K562 (cell line): ENCODE measurements around the gene KCNC4.

Source experiments
- BRCA1 ChIP-seq, 2 experiments: fragments of 450-650 bp in 1 of 2; sonication (generic) in 1 of 2; formaldehyde crosslinking in 1 of 2; IDR thresholded peaks; 2 replicates each; pipeline versions ENCODE4 v1.5.0 to v1.6.1; 2017 to 2020; ENCODE audit warnings: mild to moderate bottlenecking in 1 of 2, missing genetic modification reagents in 1 of 2
- CTCF ChIP-seq, 3 experiments: IDR thresholded peaks in 2 of 3; conservative IDR thresholded peaks in 1 of 3; 2 replicates each; pipeline ENCODE4 v1.5.1; 2011 to 2012; ENCODE audit warnings: low read length in 3 of 3, mild to moderate bottlenecking in 3 of 3, control low read depth in 2 of 3, improper control_type of control experiment in 1 of 3, inconsistent platforms in 1 of 3, low read depth in 1 of 3, mixed read lengths in 1 of 3, moderate library complexity in 1 of 3; ENCODE audit not compliant: insufficient read depth in 2 of 3
- FOXK1 ChIP-seq: sonication (generic); formaldehyde crosslinking; IDR thresholded peaks from 2 replicates; pipeline ENCODE4 v1.8.0; 2022; ENCODE audit warnings: missing genetic modification reagents, mild to moderate bottlenecking, borderline replicate concordance
- GABPA ChIP-seq: fragments of 200-800 bp; sonication (Bioruptor generic); conservative IDR thresholded peaks from 2 replicates; pipeline ENCODE4 v1.6.1; 2016; ENCODE audit warnings: low read depth, missing genetic modification characterization, missing compliant biosample characterization
- POLR2A ChIP-seq: fragments of 450-650 bp; conservative IDR thresholded peaks from 2 replicates; pipeline ENCODE4 v1.6.1; 2016
- YBX1 ChIP-seq: fragments of 450-650 bp; IDR thresholded peaks from 2 replicates; pipeline ENCODE4 v1.7.1; 2016; ENCODE audit warnings: mild to moderate bottlenecking
- ZNF318 ChIP-seq, 2 experiments: fragments of 450-650 bp; IDR thresholded peaks; 2 replicates each; pipeline ENCODE4 v1.6.1; 2016; ENCODE audit warnings: mild to moderate bottlenecking in 2 of 2, borderline replicate concordance in 1 of 2, low read depth in 1 of 2, moderate library complexity in 1 of 2

- TF ChIP-seq FOXK1 (CRISPR knock-in tag) (no peak), CTCF (IDR thresholded peaks at IDR 0.05 in 2 of 3, conservative IDR thresholded peaks at IDR 0.05 in 1 of 3; ENCODE audit: insufficient read depth in 2 of 3, low read depth in 1 of 3, low read length in 3 of 3) (no peak), ZNF318 (IDR thresholded peaks at IDR 0.05; ENCODE audit: borderline replicate concordance in 1 of 2, low read depth in 1 of 2) (no peak), YBX1 (no peak), BRCA1 (IDR thresholded peaks at IDR 0.05) (no peak), BRCA1 (CRISPR knock-in tag; IDR thresholded peaks at IDR 0.05) (no peak), GABPA (tag) (no peak), POLR2A (no peak)
These were observed 39.9 kb downstream of the KCNC4 start for GRCh38 chr1:110250008-110250407.
